Neural cell (in vitro differentiated cells): ENCODE results near the gene ESRRB. TPM values are rescaled to one million over a fixed set of nuclear protein-coding genes. Genes with fewer than 3 reads are reported as not detected.
"Not testable (repeated sequence)": the region's sequence is repeated elsewhere in the genome, so short reads cannot be mapped to it uniquely, and the experiment has no call there.

Experiments
- H2AFZ ChIP-seq: fragments of 200-600, 300-800 bp; sonication (generic), shearing (Covaris generic); 2 replicates; pipeline ENCODE4 v1.6.0; 2014; ENCODE audit warnings: low read depth, mild to moderate bottlenecking, antibody characterized with exemption, low read length, moderate library complexity
- H3F3A ChIP-seq: fragments of 200-600 bp; shearing (Covaris generic); 2 replicates; pipeline ENCODE4 v1.6.1; 2016; ENCODE audit warnings: mild to moderate bottlenecking, moderate library complexity, mixed read lengths, antibody characterized with exemption, low read length; ENCODE audit not compliant: insufficient read depth, poor library complexity, severe bottlenecking
- H3K27ac ChIP-seq: fragments of 200-600, 300-800 bp; sonication (generic), shearing (Covaris generic); 2 replicates; pipeline ENCODE4 v1.5.1; 2014; ENCODE audit warnings: mild to moderate bottlenecking, low read length, moderate library complexity
- H3K27me3 ChIP-seq: fragments of 300-800, 200-600 bp; sonication (generic), shearing (Covaris generic); 2 replicates; pipeline ENCODE4 v1.6.0; 2014; ENCODE audit warnings: mild to moderate bottlenecking, low read depth, low read length, moderate library complexity; ENCODE audit not compliant: insufficient read depth
- H3K36me3 ChIP-seq: fragments of 300-800, 200-600 bp; sonication (generic), shearing (Covaris generic); 2 replicates; pipeline ENCODE4 v1.5.1; 2014; ENCODE audit warnings: mild to moderate bottlenecking, antibody characterized with exemption, low read length, moderate library complexity; ENCODE audit not compliant: insufficient read depth
- H3K4me2 ChIP-seq: fragments of 300-800, 200-600 bp; sonication (generic), shearing (Covaris generic); 2 replicates; pipeline ENCODE4 v1.6.0; 2014; ENCODE audit warnings: mild to moderate bottlenecking, low read length
- H3K4me3 ChIP-seq: fragments of 300-800, 200-600 bp; sonication (generic), shearing (Covaris generic); 2 replicates; pipeline ENCODE4 v1.5.1; 2014; ENCODE audit warnings: mild to moderate bottlenecking, low read length, moderate library complexity
- H3K79me2 ChIP-seq: fragments of 200-600 bp; shearing (Covaris generic); replicated peaks from 2 replicates; pipeline ENCODE4 v1.6.0; 2014; ENCODE audit warnings: mild to moderate bottlenecking, low read length, moderate library complexity; ENCODE audit not compliant: insufficient read depth
- H3K9ac ChIP-seq: fragments of 300-800, 200-600 bp; sonication (generic), shearing (Covaris generic); 2 replicates; pipeline ENCODE4 v1.6.1; 2016; ENCODE audit warnings: mild to moderate bottlenecking, low read length, mixed read lengths
- H3K9me2 ChIP-seq: fragments of 200-600 bp; shearing (Covaris generic); 2 replicates; pipeline ENCODE4 v1.6.1; 2016; ENCODE audit warnings: mild to moderate bottlenecking, low read length, mixed read lengths; ENCODE audit not compliant: insufficient read depth
- H3K9me3 ChIP-seq: fragments of 200-600, 300-800 bp; sonication (generic), shearing (Covaris generic); 2 replicates; pipeline ENCODE4 v1.6.1; 2016; ENCODE audit warnings: mild to moderate bottlenecking, mixed run types, low read length, moderate library complexity, mixed read lengths
- H4K20me1 ChIP-seq: fragments of 200-600 bp; shearing (Covaris generic); 2 replicates; pipeline ENCODE4 v1.6.1; 2016; ENCODE audit warnings: mild to moderate bottlenecking, mixed run types; ENCODE audit not compliant: insufficient read depth
- CTCF ChIP-seq: fragments of 450-650 bp; IDR thresholded peaks from 2 replicates; pipeline ENCODE4 v1.5.1; 2014; ENCODE audit warnings: antibody characterized with exemption, mild to moderate bottlenecking, moderate library complexity; ENCODE audit not compliant: poor library complexity, severe bottlenecking
- EP300 ChIP-seq: fragments of 450-650 bp; conservative IDR thresholded peaks from 2 replicates; pipeline ENCODE4 v1.6.1; 2014; ENCODE audit warnings: antibody characterized with exemption, mild to moderate bottlenecking, moderate library complexity; ENCODE audit not compliant: poor library complexity, severe bottlenecking
- EZH2 ChIP-seq: fragments of 200-600, 300-800 bp; shearing (Covaris generic), sonication (generic); IDR thresholded peaks from 2 replicates; pipeline ENCODE4 v1.6.1; 2014; ENCODE audit warnings: antibody characterized with exemption, low read length, borderline replicate concordance, mild to moderate bottlenecking; ENCODE audit not compliant: insufficient read depth, poor library complexity, severe bottlenecking
- MXI1 ChIP-seq: fragments of 450-650 bp; conservative IDR thresholded peaks from 2 replicates; pipeline ENCODE4 v1.6.1; 2014; ENCODE audit warnings: antibody characterized with exemption, mild to moderate bottlenecking; ENCODE audit not compliant: poor library complexity, severe bottlenecking
- POLR2AphosphoS5 ChIP-seq: IDR thresholded peaks from 2 replicates; pipeline ENCODE4 v1.6.1; 2012
- RAD21 ChIP-seq: fragments of 450-650 bp; conservative IDR thresholded peaks from 2 replicates; pipeline ENCODE4 v1.6.1; 2014; ENCODE audit warnings: antibody characterized with exemption, mild to moderate bottlenecking, moderate library complexity
- REST ChIP-seq: IDR thresholded peaks from 2 replicates; pipeline ENCODE4 v1.6.1; 2012; ENCODE audit warnings: borderline replicate concordance
- SMC3 ChIP-seq: fragments of 450-650 bp; conservative IDR thresholded peaks from 2 replicates; pipeline ENCODE4 v1.6.1; 2014; ENCODE audit warnings: antibody characterized with exemption, mild to moderate bottlenecking, moderate library complexity; ENCODE audit not compliant: poor library complexity
- TAF1 ChIP-seq: IDR thresholded peaks from 2 replicates; pipeline ENCODE4 v1.6.1; 2012; ENCODE audit warnings: low read depth
- polyA plus RNA-seq: library from polyadenylated mRNA; depleted of rRNA; stranded (reverse); fragments of >200 nt; gene quantifications from 2 replicates; pipeline ENCODE4 v1.2.3, GENCODE V29; 2014

The ESRRB gene
- polyA plus RNA-seq, 1 donor from 2014 or later: 0.59 TPM

GRCh38 chr14:76531821-76532318 is 155.9 kb downstream of the ESRRB start:
- Histone ChIP-seq H2AFZ (no peak overlapping the region), H3K36me3 (no peaks in the 10 kb centered on the region), H4K20me1 (no peaks in the 10 kb centered on the region), H3K9me3 (no peaks in the 10 kb centered on the region), H3K9ac (no peak overlapping the region), H3K27ac (no peak overlapping the region), H3K4me3 (no peak overlapping the region), H3F3A (no peaks in the 10 kb centered on the region), H3K9me2 (no peaks in the 10 kb centered on the region), H3K79me2 (no peaks in the 10 kb centered on the region), H3K27me3 (no peaks in the 10 kb centered on the region), H3K4me2 (no peak overlapping the region)
- TF ChIP-seq TAF1 (no peak), SMC3 (no peak), EZH2 (no peak), RAD21 (no peak), MXI1 (no peak), CTCF (no peak), REST (no peak), EP300 (no peak), POLR2AphosphoS5 (no peak)

- not testable (repeated sequence) for H3K36me3 ChIP-seq, H4K20me1 ChIP-seq, H3K9me2 ChIP-seq, H3K9ac ChIP-seq, H3K9me3 ChIP-seq, H3K27me3 ChIP-seq, H3K4me2 ChIP-seq, H3F3A ChIP-seq, H3K27ac ChIP-seq, H3K4me3 ChIP-seq, H2AFZ ChIP-seq, H3K79me2 ChIP-seq
Observed at GRCh38 chr14:76536636-76537035, 160.7 kb downstream of the ESRRB start.
